HepG2 (cell line): ENCODE measurements around the gene A3GALT2.

Experiments used
- CTCF ChIP-seq: sonication (generic); formaldehyde crosslinking; IDR thresholded peaks from 2 replicates; pipeline ENCODE4 v1.5.0; 2020; ENCODE audit warnings: mild to moderate bottlenecking, missing genetic modification reagents, moderate library complexity
- DBP ChIP-seq: sonication (generic); formaldehyde crosslinking; IDR thresholded peaks from 2 replicates; pipeline ENCODE4 v1.4.0; 2020; ENCODE audit warnings: missing genetic modification reagents; ENCODE audit errors: not compliant biosample characterization
- GTF3A ChIP-seq: sonication (generic); formaldehyde crosslinking; conservative IDR thresholded peaks from 2 replicates; pipeline ENCODE4 v1.4.0; 2020; ENCODE audit warnings: mild to moderate bottlenecking, missing genetic modification reagents
- LRRFIP1 ChIP-seq: sonication (generic); formaldehyde crosslinking; conservative IDR thresholded peaks from 2 replicates; pipeline ENCODE4 v1.4.0; 2020; ENCODE audit warnings: missing genetic modification reagents
- MAX ChIP-seq: IDR thresholded peaks from 2 replicates; pipeline ENCODE4 v1.6.1; 2012; ENCODE audit warnings: inconsistent platforms
- SP1 ChIP-seq, 2 experiments: fragments of 450-650 bp in 1 of 2; sonication (generic) in 1 of 2; formaldehyde crosslinking in 1 of 2; IDR thresholded peaks; 2 replicates each; pipeline versions ENCODE4 v1.4.0 to v1.6.1; 2016 to 2020; ENCODE audit warnings: missing genetic modification reagents in 1 of 2
- SRSF9 ChIP-seq: fragments of 200-400 bp; formaldehyde crosslinking; IDR thresholded peaks from 2 replicates; pipeline ENCODE4 v1.6.1; 2018; ENCODE audit warnings: borderline replicate concordance, mild to moderate bottlenecking, low read depth, low read length; ENCODE audit not compliant: insufficient read depth, poor library complexity, severe bottlenecking
- SUZ12 ChIP-seq: fragments of 150-350 bp; IDR thresholded peaks from 2 replicates; pipeline ENCODE4 v1.6.1; 2014; ENCODE audit warnings: low read depth, low read length
- TOE1 ChIP-seq: sonication (generic); formaldehyde crosslinking; IDR thresholded peaks from 2 replicates; pipeline ENCODE4 v1.4.0; 2020; ENCODE audit warnings: mild to moderate bottlenecking, missing genetic modification reagents
- ZNF24 ChIP-seq: fragments of 450-650 bp; IDR thresholded peaks from 2 replicates; pipeline ENCODE4 v1.6.1; 2017; ENCODE audit warnings: antibody characterized with exemption, mild to moderate bottlenecking
- ZNF770 ChIP-seq: sonication (generic); formaldehyde crosslinking; IDR thresholded peaks from 2 replicates; pipeline ENCODE4 v1.5.0; 2020; ENCODE audit warnings: mild to moderate bottlenecking, missing genetic modification reagents
- ZNF850 ChIP-seq: sonication (generic); formaldehyde crosslinking; conservative IDR thresholded peaks from 2 replicates; pipeline ENCODE4 v1.9.0; 2021; ENCODE audit warnings: mild to moderate bottlenecking, missing genetic modification reagents

- no peak for TF ChIP-seq ZNF24
- no peak for TF ChIP-seq ZNF850
- TF ChIP-seq ZNF770, result no peak
- TF ChIP-seq SP1 (IDR thresholded peaks at IDR 0.05), result no peak
- TF ChIP-seq SP1 (CRISPR knock-in tag; IDR thresholded peaks at IDR 0.05), result no peak
- TF ChIP-seq CTCF (CRISPR knock-in tag), result no peak
- no peak for TF ChIP-seq TOE1 (CRISPR knock-in tag)
- no peak for TF ChIP-seq GTF3A (CRISPR knock-in tag)
- TF ChIP-seq LRRFIP1 (CRISPR knock-in tag), result no peak
- TF ChIP-seq MAX, result no peak
- no peak for TF ChIP-seq SUZ12
- TF ChIP-seq SRSF9, result no peak
- no peak for TF ChIP-seq DBP (CRISPR knock-in tag)
These were observed 46.9 kb downstream of the A3GALT2 start for GRCh38 chr1:33273961-33274371.
